ENCODE measurements around the gene MYO7B.

The MYO7B gene

DNA sequence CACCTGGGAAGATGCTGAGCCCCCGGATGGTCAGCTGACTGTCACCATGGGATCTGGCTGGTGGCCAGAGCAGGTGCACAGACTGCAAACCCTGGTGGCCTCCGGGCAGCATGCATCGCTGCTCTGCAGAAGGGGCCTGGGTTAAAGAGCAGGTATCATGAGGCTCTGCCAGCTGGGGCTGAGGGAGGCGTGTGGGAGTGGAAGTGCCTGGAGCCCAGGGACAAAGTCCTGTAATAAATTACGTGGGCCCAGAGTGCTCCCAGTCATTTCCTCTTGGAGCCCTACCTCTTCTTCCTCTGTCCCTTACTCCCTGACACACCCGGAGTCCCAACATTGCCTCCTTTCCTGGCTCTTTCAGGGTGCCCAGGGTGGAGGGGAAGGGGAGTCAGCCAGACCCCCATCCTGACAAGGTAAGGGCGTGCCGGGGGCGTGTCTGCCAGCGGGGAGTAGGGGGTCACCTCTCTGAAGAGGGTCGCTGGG is at the start of gene MYO7B:
Gene MYO7B (plus strand): TSS at position 262 of the 480 bp plus-strand sequence. CDS start 24,040 bp downstream, outside the sequence.
- Histone ChIP-seq H3K4me1 (no peaks in the 10 kb centered on the region), H3K9me3 (0 out of 2 replicates have a peak, but pooled peaks cover under 1% of the 10 kb centered on the region), H3K4me2 (no peak within 1 kb of the TSS), H4K20me1 (no peaks in the 10 kb centered on the region), H3K4me3 (no peak within 1 kb of the TSS), H3K36me3 (no peaks in the 10 kb centered on the region), H3K9ac (no peak within 1 kb of the TSS), H3K27ac (no peak within 1 kb of the TSS), H3K27me3 (no peaks in the 10 kb centered on the region)
- no peak for TF ChIP-seq Cebpa-rat (IDR thresholded peaks at IDR 0.05)

DNA sequence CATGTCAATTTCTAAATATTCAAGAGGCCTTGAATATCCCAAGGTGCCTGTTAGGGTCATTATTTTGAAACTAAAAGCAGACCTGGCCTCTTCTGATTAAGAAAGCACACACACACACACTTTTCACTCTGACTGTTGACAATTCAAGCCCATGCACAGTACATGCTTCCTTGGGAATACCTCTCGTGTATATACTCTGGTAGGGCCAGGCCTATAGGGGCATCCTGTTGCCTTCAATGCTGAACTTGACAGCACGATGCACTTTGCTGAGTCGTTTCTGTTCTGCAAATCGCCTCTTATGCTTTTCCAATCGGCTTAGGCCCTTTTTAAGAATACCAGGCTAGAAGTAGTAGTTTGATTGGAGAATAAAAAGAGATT is 49.8 kb upstream of the MYO7B start:
- peaks cover 97% of the 10 kb centered on the region for H3K36me3 ChIP-seq
- peaks cover 56% of the 10 kb centered on the region for H4K20me1 ChIP-seq
- no peak overlapping the region for H3K9ac ChIP-seq
- peak overlapping the region; percentile 18 for H3K4me2 ChIP-seq
- no peak overlapping the region for H3K4me3 ChIP-seq
- no peak overlapping the region for H3K27ac ChIP-seq
- TF ChIP-seq Cebpa-rat (IDR thresholded peaks at IDR 0.05): no peak
- H3K27me3 ChIP-seq: no peaks in the 10 kb centered on the region
- no peaks in the 10 kb centered on the region for H3K9me3 ChIP-seq
- H3K4me1 ChIP-seq: peaks cover 16% of the 10 kb centered on the region

DNA sequence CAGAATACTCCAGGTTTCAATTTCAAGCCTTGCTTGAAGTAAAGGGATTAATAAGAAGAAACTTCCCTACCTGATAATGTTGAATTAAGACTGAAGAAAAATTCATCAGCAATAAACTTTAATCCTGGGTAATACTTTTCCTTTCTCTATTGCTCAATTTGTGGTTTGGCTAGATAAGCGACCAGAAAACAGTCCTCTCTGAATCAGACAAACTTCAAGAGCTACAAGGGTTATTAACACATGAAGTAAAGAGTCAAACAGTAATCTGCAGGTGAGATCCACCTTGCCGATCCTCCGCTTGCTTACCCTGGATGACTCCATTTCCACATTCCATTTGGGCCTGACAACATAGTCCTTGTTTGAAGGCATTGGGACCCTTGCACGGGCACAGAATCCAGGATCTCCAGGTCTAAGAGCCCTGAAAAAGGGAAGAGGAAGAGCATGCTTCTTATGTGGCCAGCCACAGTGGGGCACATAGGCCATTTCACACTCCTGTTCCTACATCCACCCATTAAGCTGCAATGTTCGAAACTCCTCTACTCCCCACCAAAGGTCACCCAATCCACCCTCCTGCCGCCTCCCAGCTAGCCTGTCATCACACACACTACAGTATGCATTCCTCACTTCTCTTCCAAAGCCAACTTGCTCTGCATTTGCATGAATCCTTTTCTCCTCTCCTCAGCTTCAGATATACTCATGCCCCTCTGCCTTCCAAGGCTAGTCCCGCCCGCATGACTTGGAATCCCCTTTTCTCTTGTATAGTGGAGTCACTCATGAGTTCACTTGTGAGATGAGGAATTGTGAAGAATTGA is 49.0 kb upstream of the MYO7B start:
- Histone ChIP-seq H3K9me3 (no peaks in the 10 kb centered on the region), H3K27ac (no peak overlapping the region), H3K9ac (no peak overlapping the region), H3K36me3 (peaks cover 97% of the 10 kb centered on the region), H3K4me3 (no peak overlapping the region), H3K27me3 (no peaks in the 10 kb centered on the region), H3K4me1 (peaks cover 16% of the 10 kb centered on the region), H3K4me2 (no peak overlapping the region), H4K20me1 (peaks cover 52% of the 10 kb centered on the region)
- TF ChIP-seq Cebpa-rat (IDR thresholded peaks at IDR 0.05): no peak

DNA sequence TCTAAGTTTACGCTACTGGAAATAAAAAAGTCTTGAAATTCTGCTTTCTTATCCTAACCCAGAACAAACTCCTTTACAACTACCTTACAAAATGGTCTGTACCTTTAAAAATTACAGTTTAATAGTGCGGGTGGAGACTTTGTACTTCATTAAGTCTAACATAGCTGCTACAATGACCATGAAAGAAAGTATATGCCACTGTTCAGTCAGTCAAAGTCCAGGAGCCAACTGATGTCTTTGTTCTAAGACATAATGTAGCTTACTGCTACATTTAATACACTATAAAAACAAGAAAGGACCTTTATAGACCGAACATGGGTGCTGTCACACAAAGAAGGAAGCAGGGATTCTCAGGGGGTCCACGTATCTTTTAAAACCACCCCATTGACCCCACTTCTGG is 45.2 kb upstream of the MYO7B start:
- Histone ChIP-seq H3K4me2 (no peak overlapping the region), H3K27me3 (no peaks in the 10 kb centered on the region), H3K9me3 (no peaks in the 10 kb centered on the region), H3K27ac (no peak overlapping the region), H3K36me3 (peaks cover 94% of the 10 kb centered on the region), H3K9ac (no peak overlapping the region), H4K20me1 (peaks cover 31% of the 10 kb centered on the region), H3K4me3 (no peak overlapping the region), H3K4me1 (peaks cover 9% of the 10 kb centered on the region)
- no peak for TF ChIP-seq Cebpa-rat (IDR thresholded peaks at IDR 0.05)

DNA sequence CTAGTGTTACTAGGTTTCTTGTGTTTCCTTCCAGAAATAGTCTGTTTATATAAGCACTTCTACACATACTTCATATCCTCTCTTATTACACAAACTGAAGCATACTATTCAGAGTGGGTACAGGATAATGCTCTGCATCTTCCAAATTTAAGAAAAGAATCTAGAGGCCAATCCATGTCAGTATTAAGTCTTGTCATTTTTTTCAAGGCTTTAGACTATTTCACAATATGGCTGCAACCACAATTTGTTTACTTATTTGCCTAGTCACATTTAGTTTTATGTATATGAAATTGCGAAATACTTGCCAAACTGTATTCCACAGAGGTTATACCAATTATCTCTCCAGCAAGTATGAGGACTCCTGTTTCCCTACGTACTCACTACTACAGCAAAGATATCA is 37.1 kb upstream of the MYO7B start:
- H3K4me1 ChIP-seq: no peaks in the 10 kb centered on the region
- H3K36me3 ChIP-seq: peaks cover 92% of the 10 kb centered on the region
- H3K4me3 ChIP-seq: no peak overlapping the region
- H4K20me1 ChIP-seq: peaks cover 32% of the 10 kb centered on the region; the same call in 1 of the 2 replicates
- TF ChIP-seq Cebpa-rat (IDR thresholded peaks at IDR 0.05): peak; percentile 82; the same call in 1 of the 2 replicates
- H3K4me2 ChIP-seq: no peak overlapping the region
- H3K27me3 ChIP-seq: no peaks in the 10 kb centered on the region
- H3K27ac ChIP-seq: no peak overlapping the region
- no peaks in the 10 kb centered on the region for H3K9me3 ChIP-seq
- no peak overlapping the region for H3K9ac ChIP-seq

DNA sequence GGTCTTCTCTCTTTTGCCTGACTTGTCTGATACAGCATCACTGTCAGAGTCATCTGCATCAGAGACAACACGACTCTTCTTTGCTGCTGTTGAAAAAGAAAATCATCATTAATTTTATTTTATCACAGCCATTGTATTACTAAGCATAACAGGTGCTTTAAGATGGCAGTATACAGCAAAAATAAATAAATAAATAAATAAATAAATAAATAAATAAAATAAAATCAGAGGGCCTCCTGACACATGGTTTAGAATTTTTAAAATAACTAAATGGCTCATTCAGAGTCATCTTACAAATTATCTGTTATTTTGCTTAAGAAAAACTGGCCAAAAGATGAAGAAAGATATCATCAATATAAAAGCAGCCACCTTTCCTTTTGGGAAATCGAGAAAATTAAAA is 32.0 kb upstream of the MYO7B start:
- Histone ChIP-seq H3K4me2 (no peak overlapping the region), H3K9me3 (no peaks in the 10 kb centered on the region), H3K9ac (no peak overlapping the region), H3K36me3 (peaks cover 80% of the 10 kb centered on the region), H3K27me3 (no peaks in the 10 kb centered on the region), H3K4me3 (no peak overlapping the region), H4K20me1 (peaks cover 64% of the 10 kb centered on the region), H3K4me1 (peaks cover 5% of the 10 kb centered on the region), H3K27ac (no peak overlapping the region)
- no peak for TF ChIP-seq Cebpa-rat (IDR thresholded peaks at IDR 0.05)

DNA sequence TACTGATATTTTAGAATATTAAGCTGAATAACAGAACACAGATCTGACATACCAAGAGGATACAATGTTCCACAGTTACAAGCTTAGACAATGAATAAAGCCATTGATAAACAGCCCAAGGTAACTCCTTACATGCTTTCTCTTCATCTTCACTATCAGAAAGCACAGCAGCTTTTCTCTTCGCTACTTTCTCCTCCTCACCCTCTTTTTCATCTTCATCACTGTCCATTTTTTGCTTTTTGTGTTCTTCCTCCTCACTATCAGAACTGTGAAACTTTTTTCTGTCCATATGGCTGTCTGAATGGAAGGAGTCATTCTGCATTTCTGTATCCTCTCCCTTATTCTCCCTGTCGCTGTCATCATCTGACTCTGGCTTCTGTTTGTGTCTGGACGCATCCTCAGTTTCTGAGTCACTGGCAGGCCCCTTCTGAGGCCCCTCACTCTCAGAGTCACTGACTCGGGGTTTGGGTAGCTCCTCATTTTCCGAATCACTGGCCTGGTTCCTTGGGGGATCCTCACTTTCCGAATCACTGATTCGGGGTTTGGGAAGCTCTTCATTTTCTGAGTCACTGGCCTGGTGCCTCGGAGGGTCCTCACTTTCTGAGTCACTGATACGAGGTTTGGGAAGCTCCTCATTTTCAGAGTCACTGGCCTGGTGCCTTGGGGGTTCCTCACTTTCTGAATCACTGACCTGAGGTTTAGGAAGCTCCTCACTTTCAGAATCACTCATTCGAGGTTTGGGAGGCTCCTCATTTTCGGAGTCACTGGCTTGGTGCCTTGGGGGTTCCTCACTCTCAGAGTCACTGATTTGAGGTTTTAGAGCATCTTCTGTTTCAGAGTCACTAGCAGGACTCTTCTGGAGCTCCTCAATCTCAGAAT is 30.7 kb upstream of the MYO7B start:
- H3K27me3 ChIP-seq: no peaks in the 10 kb centered on the region
- no peak for TF ChIP-seq Cebpa-rat (IDR thresholded peaks at IDR 0.05)
- no peak overlapping the region; the same call in 1 of the 2 replicates for H3K9ac ChIP-seq
- H3K36me3 ChIP-seq: peaks cover 73% of the 10 kb centered on the region
- no peak overlapping the region for H3K4me3 ChIP-seq
- H3K4me1 ChIP-seq: peaks cover 16% of the 10 kb centered on the region
- no peak overlapping the region for H3K4me2 ChIP-seq
- H3K9me3 ChIP-seq: no peaks in the 10 kb centered on the region
- no peak overlapping the region for H3K27ac ChIP-seq
- H4K20me1 ChIP-seq: peaks cover 66% of the 10 kb centered on the region

DNA sequence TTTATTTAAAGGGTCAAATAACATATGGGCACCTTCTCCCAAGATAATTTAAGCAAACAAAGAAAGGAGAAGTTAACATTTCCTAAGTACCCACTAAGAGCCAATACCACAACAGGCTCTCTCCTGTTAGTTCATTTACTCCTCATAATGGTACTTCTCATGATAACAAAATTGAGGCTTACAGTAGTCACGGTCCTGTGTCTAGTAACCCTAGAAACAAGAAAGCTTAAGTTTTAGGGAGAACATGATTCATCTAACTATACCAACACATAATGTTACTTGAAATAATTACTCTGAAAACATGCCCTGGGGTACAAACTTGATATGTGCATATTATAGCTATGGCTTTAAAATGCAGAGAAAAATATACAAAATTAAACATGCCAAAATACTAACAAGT is 29.0 kb upstream of the MYO7B start:
- Histone ChIP-seq H3K9me3 (no peaks in the 10 kb centered on the region), H3K27ac (no peak overlapping the region), H3K36me3 (peaks cover 73% of the 10 kb centered on the region), H3K4me1 (peaks cover 16% of the 10 kb centered on the region), H3K4me2 (no peak overlapping the region), H3K27me3 (no peaks in the 10 kb centered on the region), H3K9ac (no peak overlapping the region), H3K4me3 (no peak overlapping the region), H4K20me1 (peaks cover 83% of the 10 kb centered on the region)
- TF ChIP-seq Cebpa-rat (IDR thresholded peaks at IDR 0.05): no peak

DNA sequence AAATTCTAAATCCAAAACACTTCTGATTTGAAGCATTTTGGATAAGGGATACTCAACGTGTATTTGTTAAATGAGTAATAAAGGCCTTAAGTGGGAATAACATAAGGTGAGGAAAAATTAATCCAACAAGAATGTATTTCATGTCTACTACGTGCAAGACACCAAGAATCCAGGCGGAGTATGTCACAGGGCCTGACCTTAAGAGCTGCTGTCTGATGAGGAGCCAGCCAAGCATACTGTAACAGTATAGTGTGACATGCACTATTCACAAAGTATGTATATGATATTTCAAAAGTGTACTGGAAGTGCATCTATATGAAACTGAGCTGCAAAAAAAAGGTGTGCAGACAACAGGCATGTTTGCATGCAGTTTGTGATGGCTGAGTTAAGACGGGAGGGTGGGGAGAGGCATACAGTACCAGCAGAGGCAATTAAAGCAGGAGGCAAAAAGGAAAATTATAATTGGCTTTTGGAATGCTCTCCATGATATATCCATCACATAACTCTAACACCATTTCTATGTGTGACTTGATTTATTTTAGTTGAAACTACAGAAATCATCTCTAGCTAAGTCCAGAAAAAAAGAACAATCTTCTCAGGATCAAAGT is 27.4 kb upstream of the MYO7B start:
- H3K9me3 ChIP-seq: no peaks in the 10 kb centered on the region
- no peak overlapping the region for H3K4me3 ChIP-seq
- H3K4me2 ChIP-seq: peak overlapping the region; percentile 32
- no peak for TF ChIP-seq Cebpa-rat (IDR thresholded peaks at IDR 0.05)
- H3K27me3 ChIP-seq: no peaks in the 10 kb centered on the region
- peaks cover 99% of the 10 kb centered on the region for H4K20me1 ChIP-seq
- H3K4me1 ChIP-seq: peaks cover 30% of the 10 kb centered on the region
- H3K9ac ChIP-seq: no peak overlapping the region
- H3K27ac ChIP-seq: no peak overlapping the region
- peaks cover 72% of the 10 kb centered on the region for H3K36me3 ChIP-seq

Data from BLaER1 (cell line).